H1 (cell line): ENCODE results near the gene RAB1B. TPM values are rescaled to one million over a fixed set of nuclear protein-coding genes. Genes with fewer than 3 reads are reported as not detected.

Source experiments
- CTCF ChIA-PET: fragments of 300-600 bp; sonication (Branson Sonifier 250); formaldehyde crosslinking; loops from one replicate; lab custom pipeline; 2021; ENCODE audit not compliant: partially characterized antibody; lab: Charles Lee
- POLR2A ChIA-PET: fragments of 300-600 bp; sonication (Branson Sonifier 250); formaldehyde crosslinking; loops from one replicate; lab custom pipeline; 2021; ENCODE audit warnings: inconsistent platforms; ENCODE audit not compliant: partially characterized antibody; lab: Charles Lee
- DNase-seq, 2 experiments: peaks; one replicate each; pipeline versions ENCODE4 v3.0.0 to v3.0.0-alpha.2; 2010 to 2022; ENCODE audit warnings: low spot score in 2 of 2, low read depth in 1 of 2, mixed read lengths in 1 of 2
- FAIRE-seq: peaks from 2 replicates; lab custom pipeline; 2011; peaks lifted over from hg19 to GRCh38; lab: Jason Lieb, UNC
- H2AFZ ChIP-seq: 2 replicates; pipeline ENCODE4 v1.8.1; 2012; ENCODE audit warnings: low read length, inconsistent platforms
- H2AK5ac ChIP-seq: 2 replicates; pipeline ENCODE4 v1.6.1; 2013; ENCODE audit warnings: low read depth, low read length
- H2BK120ac ChIP-seq: replicated peaks from 2 replicates; pipeline ENCODE3; 2013; ENCODE audit warnings: low read depth, low read length, inconsistent platforms
- H2BK12ac ChIP-seq: 2 replicates; pipeline ENCODE4 v1.6.1; 2013; ENCODE audit warnings: low read depth, low read length
- H2BK15ac ChIP-seq: 2 replicates; pipeline ENCODE4 v1.6.1; 2013; ENCODE audit warnings: low read length
- H2BK20ac ChIP-seq: 2 replicates; pipeline ENCODE4 v1.6.1; 2013; ENCODE audit warnings: low read length
- H2BK5ac ChIP-seq: 2 replicates; pipeline ENCODE4 v1.6.1; 2013; ENCODE audit warnings: low read depth, low read length
- H3K14ac ChIP-seq: 2 replicates; pipeline ENCODE4 v1.6.1; 2013; ENCODE audit warnings: inconsistent platforms; ENCODE audit not compliant: insufficient read length
- H3K18ac ChIP-seq: 2 replicates; pipeline ENCODE4 v1.6.1; 2013; ENCODE audit warnings: low read length; ENCODE audit errors: extremely low read depth
- H3K23ac ChIP-seq: 2 replicates; pipeline ENCODE4 v1.6.1; 2013; ENCODE audit warnings: inconsistent platforms; ENCODE audit not compliant: insufficient read length
- H3K23me2 ChIP-seq: 2 replicates; pipeline ENCODE4 v1.6.1; 2013; ENCODE audit warnings: low read depth, low read length
- H3K27ac ChIP-seq: 2 replicates; pipeline ENCODE4 v1.6.1; 2011; ENCODE audit warnings: low read depth, low read length, inconsistent platforms
- H3K27me3 ChIP-seq, 4 experiments: replicated peaks in 1 of 4; 1 replicate in 1 of 4; 2 replicates in 3 of 4; pipeline versions ENCODE4 v1.6.1 to v1.8.1; 2011 to 2013; ENCODE audit warnings: low read length in 3 of 4, mild to moderate bottlenecking in 3 of 4, inconsistent platforms in 2 of 4, mixed read lengths in 2 of 4, moderate library complexity in 1 of 4; ENCODE audit not compliant: control insufficient read depth in 3 of 4, insufficient read depth in 3 of 4; ENCODE audit errors: extremely low read depth in 1 of 4
- H3K36me3 ChIP-seq, 4 experiments: 2 replicates each; pipeline versions ENCODE4 v1.6.1 to v1.8.1; 2011 to 2013; ENCODE audit warnings: mild to moderate bottlenecking in 4 of 4, low read length in 3 of 4, moderate library complexity in 2 of 4, control low read depth in 1 of 4, inconsistent platforms in 1 of 4; ENCODE audit not compliant: insufficient read depth in 4 of 4, control insufficient read depth in 2 of 4
- H3K4ac ChIP-seq: replicated peaks from 2 replicates; pipeline ENCODE3; 2013; ENCODE audit warnings: low read length, low read depth, mixed read lengths, inconsistent platforms; ENCODE audit not compliant: insufficient read length
- H3K4me1 ChIP-seq, 4 experiments: replicated peaks in 1 of 4; 1 replicate in 1 of 4; 2 replicates in 3 of 4; pipeline versions ENCODE4 v1.6.1 to v1.8.1; 2011 to 2013; ENCODE audit warnings: low read length in 3 of 4, inconsistent platforms in 2 of 4, mixed read lengths in 1 of 4; ENCODE audit not compliant: insufficient read depth in 4 of 4, control insufficient read depth in 3 of 4
- H3K4me2 ChIP-seq, 2 experiments: 2 replicates each; pipeline versions ENCODE4 v1.6.1 to v1.8.1; 2011 to 2013; ENCODE audit warnings: low read depth in 2 of 2, low read length in 2 of 2, control low read depth in 1 of 2, inconsistent platforms in 1 of 2, mild to moderate bottlenecking in 1 of 2; ENCODE audit not compliant: insufficient read depth in 1 of 2
- H3K4me3 ChIP-seq, 4 experiments: fragments of 200-600, 300-600 bp in 1 of 4; sonication (generic), shearing (Covaris generic), sonication (Bioruptor Twin) in 1 of 4; 2 replicates each; pipeline versions ENCODE4 v1.5.1 to v1.8.1; 2011 to 2016; ENCODE audit warnings: low read length in 4 of 4, low read depth in 3 of 4, control low read depth in 2 of 4, inconsistent platforms in 2 of 4, mild to moderate bottlenecking in 2 of 4, mixed read lengths in 1 of 4, moderate library complexity in 1 of 4; ENCODE audit not compliant: insufficient read depth in 2 of 4; ENCODE audit errors: extremely low read depth in 1 of 4
- H3K56ac ChIP-seq: replicated peaks from 2 replicates; pipeline ENCODE3; 2013; ENCODE audit warnings: low read depth, mild to moderate bottlenecking, mixed read lengths, low read length, inconsistent platforms; ENCODE audit not compliant: insufficient read length
- H3K79me1 ChIP-seq: 2 replicates; pipeline ENCODE4 v1.6.1; 2013; ENCODE audit warnings: low read depth, low read length, control low read depth
- H3K79me2 ChIP-seq, 2 experiments: 2 replicates each; pipeline versions ENCODE4 v1.6.1 to v1.8.1; 2012 to 2013; ENCODE audit warnings: low read length in 2 of 2, mild to moderate bottlenecking in 2 of 2, inconsistent platforms in 1 of 2; ENCODE audit not compliant: insufficient read depth in 2 of 2, control insufficient read depth in 1 of 2
- H3K9ac ChIP-seq, 4 experiments: replicated peaks in 1 of 4; 1 replicate in 1 of 4; 2 replicates in 3 of 4; pipeline versions ENCODE4 v1.6.1 to v1.8.1; 2011 to 2013; ENCODE audit warnings: low read depth in 3 of 4, low read length in 3 of 4, control low read depth in 2 of 4, mild to moderate bottlenecking in 2 of 4, moderate library complexity in 2 of 4, inconsistent platforms in 1 of 4; ENCODE audit errors: extremely low read depth in 1 of 4
- H3K9me3 ChIP-seq, 2 experiments: 2 replicates each; pipeline versions ENCODE4 v1.6.1 to v1.8.1; 2012 to 2013; ENCODE audit warnings: mild to moderate bottlenecking in 2 of 2, moderate library complexity in 2 of 2, control low read depth in 1 of 2, inconsistent platforms in 1 of 2, low read depth in 1 of 2, low read length in 1 of 2, mixed read lengths in 1 of 2; ENCODE audit not compliant: insufficient read depth in 2 of 2
- H4K20me1 ChIP-seq, 2 experiments: replicated peaks in 1 of 2; 2 replicates each; pipeline versions ENCODE3 to v1.8.1; 2011 to 2013; ENCODE audit warnings: inconsistent platforms in 2 of 2, low read length in 2 of 2, mild to moderate bottlenecking in 1 of 2; ENCODE audit not compliant: insufficient read depth in 2 of 2, control insufficient read depth in 1 of 2
- H4K5ac ChIP-seq: 2 replicates; pipeline ENCODE4 v1.6.1; 2013; ENCODE audit warnings: low read length, low read depth, mixed read lengths, inconsistent platforms; ENCODE audit not compliant: insufficient read length
- H4K8ac ChIP-seq: 2 replicates; pipeline ENCODE4 v1.8.0; 2013; ENCODE audit warnings: mild to moderate bottlenecking, moderate library complexity, low read length, inconsistent platforms; ENCODE audit not compliant: insufficient read depth; ENCODE audit errors: extremely low read depth
- H4K91ac ChIP-seq: replicated peaks from 2 replicates; pipeline ENCODE3; 2013; ENCODE audit warnings: low read length, mixed read lengths, inconsistent platforms; ENCODE audit not compliant: insufficient read length
- ASH2L ChIP-seq: fragments of 200-600, 300-600 bp; sonication (generic); IDR thresholded peaks from one replicate; pipeline ENCODE4 v1.7.1; 2017; ENCODE audit warnings: low read length
- BACH1 ChIP-seq: IDR thresholded peaks from 2 replicates; pipeline ENCODE4 v1.6.1; 2012; ENCODE audit warnings: low read length, improper control_type of control experiment
- CHD2 ChIP-seq: IDR thresholded peaks from 2 replicates; pipeline ENCODE4 v1.6.1; 2012; ENCODE audit warnings: low read length, improper control_type of control experiment
- EGR1 ChIP-seq: IDR thresholded peaks from 2 replicates; pipeline ENCODE4 v1.6.1; 2011; ENCODE audit warnings: low read depth, low read length, borderline replicate concordance
- GABPA ChIP-seq: IDR thresholded peaks from 2 replicates; pipeline ENCODE4 v1.6.1; 2011; ENCODE audit warnings: mild to moderate bottlenecking, low read length, moderate library complexity, borderline replicate concordance; ENCODE audit not compliant: insufficient read depth
- KDM4A ChIP-seq: IDR thresholded peaks from one replicate; pipeline ENCODE4 v1.7.1; 2012; ENCODE audit warnings: low read depth, mild to moderate bottlenecking, moderate library complexity, low read length, inconsistent platforms; ENCODE audit not compliant: severe bottlenecking
- SAP30 ChIP-seq: fragments of 300-600 bp; sonication (generic); IDR thresholded peaks from 2 replicates; pipeline ENCODE4 v1.7.1; 2012; ENCODE audit warnings: low read length, moderate library complexity, mild to moderate bottlenecking, inconsistent platforms; ENCODE audit not compliant: insufficient read depth, insufficient replicate concordance
- SIN3A ChIP-seq, 2 experiments: IDR thresholded peaks in 1 of 2; conservative IDR thresholded peaks in 1 of 2; 2 replicates each; pipeline ENCODE4 v1.6.1; 2011 to 2012; ENCODE audit warnings: low read length in 2 of 2, improper control_type of control experiment in 1 of 2, low read depth in 1 of 2, mild to moderate bottlenecking in 1 of 2
- SP2 ChIP-seq: IDR thresholded peaks from 2 replicates; pipeline ENCODE4 v1.6.1; 2012; ENCODE audit warnings: mild to moderate bottlenecking, low read length, inconsistent platforms
- YY1 ChIP-seq: IDR thresholded peaks from 2 replicates; pipeline ENCODE4 v1.6.1; 2011; ENCODE audit warnings: low read depth, mild to moderate bottlenecking, low read length
- WGBS, 2 experiments: shearing (Covaris generic) in 1 of 2; methylation state at CpG; one replicate each; pipeline versions ENCODE4 v1.1.6 to v1.1.7; 2013 to 2015; ENCODE audit warnings: low lambda C conversion rate in 2 of 2, mixed read lengths in 2 of 2, inconsistent platforms in 1 of 2, low coverage in 1 of 2, missing lambda C conversion rate in 1 of 2; ENCODE audit not compliant: insufficient replicate concordance in 2 of 2, insufficient coverage in 1 of 2, insufficient read length in 1 of 2; ENCODE audit errors: extremely low coverage in 1 of 2, missing lambda C conversion rate in 1 of 2; 5-methylcytosine and 5-hydroxymethylcytosine counted together
- polyA plus RNA-seq, 7 experiments: library from polyadenylated mRNA; depleted of rRNA in 3 of 7; stranded (reverse) in 5 of 7; unstranded in 2 of 7; fragments of >200 nt in 5 of 7; fragments of 200-250 nt in 2 of 7; gene quantifications; 1 replicate in 5 of 7; 2 replicates in 1 of 7; 4 replicates in 1 of 7; pipeline versions ENCODE4 v1.2.1 to v1.2.3, GENCODE V29; 2011 to 2013; ENCODE audit warnings: missing spikeins in 2 of 7, mixed read lengths in 2 of 7
- total RNA-seq: library from RNA; stranded (reverse); fragmentation: NEBNext Ultra II Directional; extraction: Animal tissue kit (Norgen Biotek cat#: 25700); gene quantifications from 2 replicates; pipeline ENCODE4 v1.2.1, GENCODE V29; 2021

The RAB1B gene
- total and polyA plus RNA-seq, 2 of the 8 experiments (the other 6 are each of a cell fraction or from before 2014, with no cell fraction given): 100 to 217 TPM

GRCh38 chr11:66289548-66290329 is 21.3 kb downstream of the RAB1B start:
- WGBS, 2 experiments: 19% methylated on average over 36 of the region's 36 CpGs; no CpG with 5 or more reads in 1 of the 2 experiments
- TF ChIP-seq EGR1 (0 out of 2 replicates have a peak, but pooled peaks have one; percentile 30), SP2 (no peak), BACH1 (peak; percentile 41; the same call in 1 of the 2 replicates), CHD2 (no peak), SAP30 (peak; percentile 99), ASH2L (no peak), YY1 (peak; percentile 62; the same call in 1 of the 2 replicates), KDM4A (peak; percentile 66), GABPA (peak; percentile 71; the same call in 1 of the 2 replicates), SIN3A (conservative IDR thresholded peaks at IDR 0.05 in 1 of 2, IDR thresholded peaks at IDR 0.05 in 1 of 2; ENCODE audit: low read depth in 1 of 2, low read length in 2 of 2) (peak; percentile 98 to 99)

More at GRCh38 chr11:66289548-66290329, 21.3 kb downstream of the RAB1B start:
- H2BK5ac ChIP-seq: no peak overlapping the region; the same call in 1 of the 2 replicates
- no peaks in the 10 kb centered on the region for H3K9me3 ChIP-seq
- H3K56ac ChIP-seq: no peak overlapping the region
- H3K79me2 ChIP-seq: peaks cover 0 to 9% of the 10 kb centered on the region in 2 experiments; a peak in 1 of 4 replicates
- no peak overlapping the region for H2BK120ac ChIP-seq
- H3K27me3 ChIP-seq: peaks cover 2 to 28% (median 18%) of the 10 kb centered on the region in 4 experiments
- no peak overlapping the region for H3K23ac ChIP-seq
- H4K20me1 ChIP-seq: peaks cover 7 to 9% of the 10 kb centered on the region in 2 experiments
- peak overlapping the region in 3 of 4 experiments; percentile 39 to 60 (median 53); a peak in 5 of 7 replicates for H3K9ac ChIP-seq
- H3K18ac ChIP-seq: no peak overlapping the region
- H2AFZ ChIP-seq: peak overlapping the region; percentile 57; the same call in 1 of the 2 replicates
- peak overlapping the region; percentile 74 to 86 for H3K4me2 ChIP-seq
- peak overlapping the region; percentile 55; the same call in 1 of the 2 replicates for H3K27ac ChIP-seq
- no peak overlapping the region for H2BK20ac ChIP-seq
- H3K14ac ChIP-seq: no peak overlapping the region
- H3K4me1 ChIP-seq: peaks cover 0 to 21% (median 6%) of the 10 kb centered on the region in 4 experiments; a peak in 5 of 7 replicates
- H3K36me3 ChIP-seq: no peaks in the 10 kb centered on the region
- FAIRE-seq: no peak
- DNase-seq: peak in 1 of 2 experiments; percentile 93
- ChIA-PET POLR2A (interaction anchor here (1.2 to 4.5 kb wide), 14 partner anchors 8 to 399 kb away, joined by 3 to 29 read pairs (median 8); partner anchors contain the start of genes BRMS1, CCDC85B, CD248 and RAB1B), CTCF (interaction anchor here (1.0 to 6.9 kb wide), 12 partner anchors 7 to 221 kb away, joined by 3 to 57 read pairs (median 6); partner anchors contain the start of genes CNIH2, RAB1B and RIN1)
- peak overlapping the region; percentile 87 for H4K8ac ChIP-seq
- no peak overlapping the region for H3K4ac ChIP-seq
- H2BK12ac ChIP-seq: no peak overlapping the region
- H2BK15ac ChIP-seq: 0 out of 2 replicates have a peak overlapping the region, but pooled peaks have one; percentile 23
- H4K91ac ChIP-seq: no peak overlapping the region
- H3K79me1 ChIP-seq: peaks cover 6% of the 10 kb centered on the region
- H2AK5ac ChIP-seq: no peak overlapping the region
- peak overlapping the region; percentile 61 to 91 (median 78) for H3K4me3 ChIP-seq
- H4K5ac ChIP-seq: peak overlapping the region; percentile 20
- peaks cover 12% of the 10 kb centered on the region; the same call in 1 of the 2 replicates for H3K23me2 ChIP-seq
